Caco-2 (cell line): ENCODE data around the gene LMF1. TPM values are rescaled to one million over a fixed set of nuclear protein-coding genes. Genes with fewer than 3 reads are reported as not detected.

Experiments
- BruUV-seq: library from RNA; stranded (reverse); fragments of 400-500 nt; replicated peaks from 2 replicates; lab custom pipeline; 2021; lab: Mats Ljungman, UMichigan
- CTCF ChIA-PET: fragments of 300-600 bp; sonication (Branson Sonifier 250); formaldehyde crosslinking; loops from one replicate; lab custom pipeline; 2022; ENCODE audit warnings: antibody characterized with exemption; lab: Charles Lee
- POLR2A ChIA-PET: fragments of 300-600 bp; sonication (Branson Sonifier 250); formaldehyde crosslinking; loops from one replicate; lab custom pipeline; 2022; ENCODE audit warnings: antibody characterized with exemption; lab: Charles Lee
- DNase-seq, 2 experiments: peaks; one replicate each; pipeline versions ENCODE4 v3.0.0 to v3.0.0-alpha.2; 2020 to 2022
- H3K27me3 ChIP-seq: replicated peaks from 2 replicates; pipeline ENCODE4 v1.6.0; 2011; ENCODE audit warnings: low read length; ENCODE audit not compliant: control insufficient read depth, insufficient read depth
- H3K36me3 ChIP-seq: 2 replicates; pipeline ENCODE4 v1.5.1; 2011; ENCODE audit warnings: low read length; ENCODE audit not compliant: control insufficient read depth, insufficient read depth
- H3K4me1 ChIP-seq: fragments of 250-450 bp; sonication (Bioruptor Pico); 2 replicates; pipeline ENCODE4 v1.5.1; 2020; ENCODE audit warnings: mild to moderate bottlenecking
- H3K4me3 ChIP-seq: 2 replicates; pipeline ENCODE4 v1.5.1; 2011; ENCODE audit warnings: low read depth, mild to moderate bottlenecking, control low read depth, low read length
- H3K9me3 ChIP-seq: fragments of 250-450 bp; sonication (Bioruptor Pico); 2 replicates; pipeline ENCODE4 v1.5.1; 2020; ENCODE audit warnings: mild to moderate bottlenecking, moderate library complexity
- H3K27ac Mint-ChIP-seq: one replicate; pipeline ENCODE4 v1.8.0; 2022; ENCODE audit warnings: mixed read lengths; ENCODE audit not compliant: unreplicated experiment
- H3K27me3 Mint-ChIP-seq: one replicate; pipeline ENCODE4 v1.8.0; 2022; ENCODE audit warnings: mixed read lengths; ENCODE audit not compliant: insufficient read depth, unreplicated experiment
- H3K36me3 Mint-ChIP-seq: one replicate; pipeline ENCODE4 v1.8.0; 2022; ENCODE audit warnings: mild to moderate bottlenecking, mixed read lengths; ENCODE audit not compliant: insufficient read depth, unreplicated experiment
- H3K4me1 Mint-ChIP-seq: one replicate; pipeline ENCODE4 v1.8.0; 2022; ENCODE audit warnings: low read depth, mixed read lengths; ENCODE audit not compliant: unreplicated experiment
- H3K4me3 Mint-ChIP-seq: one replicate; pipeline ENCODE4 v1.8.0; 2022; ENCODE audit warnings: mild to moderate bottlenecking, moderate library complexity, mixed read lengths; ENCODE audit not compliant: unreplicated experiment
- H3K9me3 Mint-ChIP-seq: one replicate; pipeline ENCODE4 v1.8.0; 2022; ENCODE audit warnings: mixed read lengths; ENCODE audit not compliant: unreplicated experiment
- intact Hi-C: fragments of 100-400 bp; cut with micrococcal nuclease; formaldehyde crosslinking; loops from one replicate; pipeline ENCODE4 v1.10.0; 2022; ENCODE audit not compliant: unreplicated experiment
- total RNA-seq: library from RNA; stranded (reverse); gene quantifications from 2 replicates; pipeline ENCODE4 v1.2.3, GENCODE V29; 2022
- TF ChIP-seq, protein P1 (sequence below), 2 experiments: fragments of 200-600 bp in 1 of 2; IDR thresholded peaks; 1 replicate in 1 of 2; 2 replicates in 1 of 2; pipeline versions ENCODE4 v1.5.1 to v1.8.0; 2011 to 2022; ENCODE audit warnings: antibody characterized with exemption in 1 of 2, control low read depth in 1 of 2, inconsistent platforms in 1 of 2, low read depth in 1 of 2, low read length in 1 of 2, mild to moderate bottlenecking in 1 of 2, moderate library complexity in 1 of 2; ENCODE audit not compliant: insufficient read depth in 1 of 2, severe bottlenecking in 1 of 2, unreplicated experiment in 1 of 2

LMF1 gene
- total RNA-seq, 1 experiment from 2014 or later, result 12.3 TPM

DNA sequence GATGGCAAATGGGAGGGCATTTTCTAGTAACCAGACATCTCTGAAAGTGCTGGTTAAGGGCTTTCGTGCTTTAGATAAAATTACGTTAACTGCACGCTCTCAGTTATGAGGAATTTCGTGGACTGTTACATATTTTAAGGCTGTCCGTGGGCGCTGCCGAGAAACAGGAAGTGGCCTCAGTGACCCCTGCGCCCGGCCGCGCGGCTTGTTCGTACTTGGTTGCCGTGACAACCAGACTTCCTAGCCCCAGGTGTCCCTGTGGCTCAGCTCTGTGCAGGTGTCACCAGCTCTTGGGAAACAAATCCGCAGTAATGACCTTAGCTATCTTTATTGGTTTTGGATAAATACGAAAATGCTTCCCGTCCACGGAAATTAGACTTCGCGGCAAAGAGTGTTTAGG lies 52.7 kb downstream of the LMF1 start:
- ChIA-PET CTCF (no interaction called here), POLR2A (no interaction called here)
- Histone ChIP-seq H3K36me3 (no peaks in the 10 kb centered on the region), H3K27me3 (no peaks in the 10 kb centered on the region), H3K4me1 (no peaks in the 10 kb centered on the region), H3K4me3 (no peak overlapping the region), H3K9me3 (no peaks in the 10 kb centered on the region)
- Mint-ChIP-seq H3K27ac (no peak overlapping the region), H3K27me3 (no peaks in the 10 kb centered on the region), H3K9me3 (peaks cover 15% of the 10 kb centered on the region), H3K4me3 (no peak overlapping the region), H3K4me1 (no peaks in the 10 kb centered on the region), H3K36me3 (no peaks in the 10 kb centered on the region)
- no peak for DNase-seq
- TF ChIP-seq, protein P1, sequence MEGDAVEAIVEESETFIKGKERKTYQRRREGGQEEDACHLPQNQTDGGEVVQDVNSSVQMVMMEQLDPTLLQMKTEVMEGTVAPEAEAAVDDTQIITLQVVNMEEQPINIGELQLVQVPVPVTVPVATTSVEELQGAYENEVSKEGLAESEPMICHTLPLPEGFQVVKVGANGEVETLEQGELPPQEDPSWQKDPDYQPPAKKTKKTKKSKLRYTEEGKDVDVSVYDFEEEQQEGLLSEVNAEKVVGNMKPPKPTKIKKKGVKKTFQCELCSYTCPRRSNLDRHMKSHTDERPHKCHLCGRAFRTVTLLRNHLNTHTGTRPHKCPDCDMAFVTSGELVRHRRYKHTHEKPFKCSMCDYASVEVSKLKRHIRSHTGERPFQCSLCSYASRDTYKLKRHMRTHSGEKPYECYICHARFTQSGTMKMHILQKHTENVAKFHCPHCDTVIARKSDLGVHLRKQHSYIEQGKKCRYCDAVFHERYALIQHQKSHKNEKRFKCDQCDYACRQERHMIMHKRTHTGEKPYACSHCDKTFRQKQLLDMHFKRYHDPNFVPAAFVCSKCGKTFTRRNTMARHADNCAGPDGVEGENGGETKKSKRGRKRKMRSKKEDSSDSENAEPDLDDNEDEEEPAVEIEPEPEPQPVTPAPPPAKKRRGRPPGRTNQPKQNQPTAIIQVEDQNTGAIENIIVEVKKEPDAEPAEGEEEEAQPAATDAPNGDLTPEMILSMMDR (IDR thresholded peaks at IDR 0.05; ENCODE audit: insufficient read depth in 1 of 2, low read depth in 1 of 2, low read length in 1 of 2, severe bottlenecking in 1 of 2, unreplicated experiment in 1 of 2), result no peak
- BruUV-seq, result no TSS peak
- intact Hi-C loops, result no loop called here

DNA sequence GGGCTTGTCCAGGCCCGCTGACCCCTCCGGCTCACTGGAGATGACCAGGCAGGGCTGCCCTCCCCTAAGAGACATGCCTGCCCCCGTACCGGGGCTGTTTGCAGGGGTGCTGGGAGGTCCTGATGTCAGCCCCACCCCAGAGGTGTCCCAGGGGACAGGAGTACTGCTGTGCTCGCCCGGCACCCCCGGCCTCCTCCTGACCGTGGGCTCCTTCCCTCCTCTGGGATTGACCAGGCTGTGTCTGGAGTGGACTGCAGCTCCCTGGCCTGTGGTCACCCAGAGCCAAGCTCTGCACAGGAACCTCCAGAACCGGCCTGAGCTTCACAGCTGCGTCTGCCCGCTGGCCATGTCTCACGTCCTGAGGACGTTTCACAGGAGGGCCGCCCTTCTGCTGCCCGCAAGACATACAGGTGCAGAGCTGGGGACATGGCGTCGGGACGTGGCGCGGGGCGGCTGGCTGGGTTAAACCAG lies 53.2 kb downstream of the LMF1 start:
- H3K36me3 Mint-ChIP-seq, result no peaks in the 10 kb centered on the region
- TF ChIP-seq, protein P1 (IDR thresholded peaks at IDR 0.05; ENCODE audit: insufficient read depth in 1 of 2, low read depth in 1 of 2, low read length in 1 of 2, severe bottlenecking in 1 of 2, unreplicated experiment in 1 of 2), result no peak
- H3K4me1 Mint-ChIP-seq, result no peaks in the 10 kb centered on the region
- H3K4me3 ChIP-seq, result no peak overlapping the region
- H3K9me3 ChIP-seq, result no peaks in the 10 kb centered on the region
- H3K27me3 ChIP-seq, result no peaks in the 10 kb centered on the region
- no TSS peak for BruUV-seq
- DNase-seq, result no peak
- H3K4me3 Mint-ChIP-seq, result no peak overlapping the region
- no peaks in the 10 kb centered on the region for H3K4me1 ChIP-seq
- peaks cover 12% of the 10 kb centered on the region for H3K9me3 Mint-ChIP-seq
- no peaks in the 10 kb centered on the region for H3K36me3 ChIP-seq
- H3K27me3 Mint-ChIP-seq, result no peaks in the 10 kb centered on the region
- no peak overlapping the region for H3K27ac Mint-ChIP-seq
- ChIA-PET POLR2A (no interaction called here), CTCF (no interaction called here)
- intact Hi-C loops, result no loop called here

DNA sequence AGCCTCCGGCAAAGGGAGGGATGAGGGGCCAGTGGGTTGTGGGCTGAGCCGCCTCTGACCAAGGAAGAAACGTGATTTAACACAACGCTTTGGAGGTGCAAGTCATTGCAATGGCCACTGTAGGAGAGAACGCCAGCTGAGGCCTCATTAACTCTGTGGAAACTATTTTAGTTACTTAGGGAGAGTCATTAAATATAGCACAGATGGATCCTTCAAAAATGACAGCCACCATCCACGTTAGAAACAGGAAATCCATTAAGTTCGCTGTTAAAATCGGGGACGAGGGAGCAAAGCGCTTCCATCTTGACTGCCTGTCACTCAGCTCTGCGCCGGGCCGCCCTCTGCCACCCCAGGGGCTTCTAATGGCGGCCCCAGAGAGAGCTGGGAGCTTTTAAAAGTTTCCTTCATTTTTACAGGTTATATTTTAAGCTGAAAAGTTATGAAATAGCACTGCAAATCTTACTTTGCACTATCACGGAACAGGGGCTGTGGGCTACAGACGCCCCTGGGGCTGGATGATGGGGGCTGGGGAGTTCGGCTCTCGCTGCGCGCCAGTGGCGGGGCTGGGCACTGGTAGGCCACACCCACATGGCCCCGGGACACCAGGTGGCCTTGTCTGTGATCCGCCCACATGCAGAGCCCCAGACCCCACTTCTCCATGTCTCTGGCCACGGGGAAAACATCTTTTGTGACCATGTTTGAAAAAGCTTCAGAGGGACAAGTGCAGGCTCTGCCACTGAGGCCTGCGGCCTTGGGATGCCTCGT lies 54.6 kb downstream of the LMF1 start:
- H3K27me3 Mint-ChIP-seq, result no peaks in the 10 kb centered on the region
- H3K9me3 ChIP-seq, result no peaks in the 10 kb centered on the region
- intact Hi-C loops, result no loop called here
- H3K27me3 ChIP-seq, result no peaks in the 10 kb centered on the region
- H3K9me3 Mint-ChIP-seq, result no peaks in the 10 kb centered on the region
- no peak overlapping the region for H3K4me3 Mint-ChIP-seq
- no TSS peak for BruUV-seq
- no peaks in the 10 kb centered on the region for H3K4me1 ChIP-seq
- CTCF ChIA-PET, result no interaction called here
- H3K36me3 Mint-ChIP-seq, result no peaks in the 10 kb centered on the region
- TF ChIP-seq, protein P1 (IDR thresholded peaks at IDR 0.05; ENCODE audit: insufficient read depth in 1 of 2, low read depth in 1 of 2, low read length in 1 of 2, severe bottlenecking in 1 of 2, unreplicated experiment in 1 of 2), result no peak
- POLR2A ChIA-PET, result no interaction called here
- no peak overlapping the region for H3K27ac Mint-ChIP-seq
- no peaks in the 10 kb centered on the region for H3K36me3 ChIP-seq
- H3K4me1 Mint-ChIP-seq, result no peaks in the 10 kb centered on the region
- no peak overlapping the region for H3K4me3 ChIP-seq
- no peak for DNase-seq
